ENCODE data around the gene FUCA1.
"Not testable (repeated sequence)": the region's sequence is repeated elsewhere in the genome, so short reads cannot be mapped to it uniquely, and the experiment has no call there.

FUCA1 gene

GRCh38 chr1:23895082-23895481, 27.0 kb upstream of the FUCA1 start:
- DNase-seq = no peak

DNA sequence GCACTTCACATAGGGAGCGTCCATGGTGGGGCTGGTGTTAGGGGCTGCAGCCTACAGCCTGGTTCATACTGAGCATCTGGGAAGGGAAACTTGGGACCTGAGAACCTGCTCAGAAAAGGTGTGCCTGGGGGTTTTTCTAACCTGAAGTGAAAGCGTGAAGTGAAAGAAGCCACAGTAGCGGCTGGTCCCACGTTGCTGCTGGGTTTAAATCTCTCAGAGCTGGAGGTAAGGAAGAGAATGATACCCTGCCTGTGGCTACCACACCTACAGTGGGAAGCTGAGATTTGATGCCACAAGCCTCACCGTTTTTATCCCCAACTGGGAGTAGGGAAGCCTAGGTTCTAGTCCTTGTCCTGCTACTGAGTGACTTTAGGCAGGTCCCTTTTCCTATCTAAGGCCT, 21.0 kb upstream of the FUCA1 start:
- DNase-seq = no peak

DNA sequence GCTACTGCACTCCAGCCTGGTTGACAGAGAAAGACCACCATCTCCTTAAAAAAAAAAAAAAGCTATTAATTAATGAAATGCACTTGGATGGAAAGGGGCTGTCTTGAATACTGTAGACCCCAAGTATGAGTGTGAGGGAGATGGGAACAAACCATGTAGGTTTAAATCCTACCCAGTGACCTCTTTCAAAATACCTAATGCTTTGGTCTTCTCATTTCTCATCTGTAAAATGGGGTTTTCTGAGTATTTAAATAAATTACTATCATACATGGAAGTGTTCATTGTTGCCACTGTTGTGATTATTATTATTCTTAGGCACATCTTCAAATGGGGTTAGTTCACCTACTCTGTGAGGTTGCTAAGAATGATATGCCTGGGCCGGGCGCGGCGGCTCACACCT, 17.1 kb upstream of the FUCA1 start:
- DNase-seq = no peak

DNA sequence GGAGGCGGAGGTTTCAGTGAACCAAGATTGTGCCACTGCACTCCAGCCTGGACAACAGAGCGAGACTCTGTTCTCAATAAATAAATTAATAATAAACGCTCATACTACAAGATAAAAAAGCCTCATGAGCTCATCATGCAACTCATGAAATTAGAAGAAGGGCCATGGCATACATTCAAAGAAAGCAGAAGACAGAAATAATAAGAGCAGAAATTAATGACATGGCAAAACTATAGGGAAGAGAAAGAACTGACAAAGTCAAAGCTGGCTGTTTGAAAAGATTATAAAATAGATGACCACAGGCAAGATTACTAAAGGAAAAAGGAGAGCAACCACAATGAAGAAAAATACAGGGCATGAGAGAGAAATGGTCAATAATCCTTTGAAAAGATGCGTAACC, 14.7 kb upstream of the FUCA1 start:
- DNase-seq = no peak

DNA sequence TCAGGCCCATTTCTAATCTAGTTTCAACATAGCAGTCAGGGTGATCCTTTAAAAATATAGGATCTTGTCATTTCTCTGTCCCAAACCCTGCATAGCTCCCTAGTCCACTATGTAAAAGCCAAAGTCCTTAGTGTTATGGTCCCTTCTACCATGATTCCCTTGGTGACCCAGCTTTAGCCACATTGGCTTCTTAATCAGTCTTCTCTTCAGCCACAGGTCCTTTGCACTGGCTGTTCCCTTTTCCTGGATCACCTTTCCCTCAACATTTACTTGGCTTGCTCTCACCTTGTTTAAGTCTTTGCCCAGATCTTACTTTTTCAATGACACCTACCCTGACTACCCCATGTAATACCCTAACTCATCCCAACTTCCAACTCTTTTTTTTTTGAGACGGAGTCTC, 11.7 kb upstream of the FUCA1 start:
- no peak for DNase-seq

- no peak for DNase-seq
These were observed 10.6 kb upstream of the FUCA1 start for GRCh38 chr1:23878668-23879067.

DNA sequence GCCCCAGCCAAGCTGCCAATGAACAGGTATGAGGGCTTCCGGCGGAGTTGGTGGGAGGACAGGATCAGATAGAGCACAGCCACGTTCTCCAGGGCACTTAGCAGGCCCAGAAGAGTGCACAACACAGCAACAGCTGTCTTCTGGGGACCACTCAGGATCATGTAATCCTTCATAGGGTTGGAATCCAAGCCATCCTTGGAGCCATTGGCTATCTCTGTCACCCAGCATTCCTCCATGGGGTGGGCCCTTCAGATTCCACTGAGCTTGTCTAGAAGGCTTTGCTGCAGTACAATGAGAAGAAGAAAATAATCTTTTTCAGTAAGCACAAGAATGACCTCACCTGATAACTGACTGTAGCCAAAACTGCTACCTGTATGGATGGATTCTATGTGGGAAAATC, 7.3 kb upstream of the FUCA1 start:
- DNase-seq = no peak

GRCh38 chr1:23872421-23872820, 4.3 kb upstream of the FUCA1 start:
- no peak for DNase-seq

DNA sequence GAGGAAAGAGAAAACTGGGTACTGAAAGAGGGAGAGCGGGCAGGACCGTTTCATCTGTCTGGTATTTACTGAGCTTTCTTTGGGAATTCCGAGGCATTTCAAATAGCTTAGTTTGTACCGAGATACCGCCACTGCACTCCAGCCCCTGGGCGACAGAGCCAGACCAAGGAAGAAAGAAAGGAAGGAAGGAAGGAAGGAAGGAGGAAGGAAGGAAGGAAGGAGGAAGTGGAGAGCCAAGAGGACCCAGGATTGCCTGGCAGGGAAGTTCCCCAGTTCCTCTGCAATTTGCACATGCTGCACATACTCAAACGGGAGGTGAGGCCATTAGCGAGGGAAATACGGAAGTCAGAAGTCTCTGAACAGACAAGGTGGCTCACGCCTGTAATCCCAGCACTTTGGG, 961 bp upstream of the FUCA1 start:
- DNase-seq = no peak

GRCh38 chr1:23868557-23869016, 497 bp upstream of the FUCA1 start:
- DNase-seq = no peak

DNA sequence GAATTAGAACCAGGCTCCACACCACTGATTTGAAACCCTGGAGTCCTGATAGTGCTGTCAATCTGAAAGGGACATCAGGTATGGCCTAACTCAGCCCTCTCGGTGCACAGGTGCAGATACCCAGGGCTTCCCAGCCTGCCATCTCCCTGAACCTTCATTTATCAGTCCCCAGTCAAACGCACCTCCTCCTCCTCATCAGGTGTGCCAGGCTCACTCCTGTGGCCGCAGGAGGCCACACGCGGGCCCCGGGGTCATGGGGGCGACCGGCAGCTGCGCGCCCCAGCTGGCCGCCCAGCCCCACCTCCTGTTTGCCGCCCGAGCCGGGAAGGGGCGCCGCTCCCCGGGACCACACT, 572 bp downstream of the FUCA1 start:
- no peak for DNase-seq

DNA sequence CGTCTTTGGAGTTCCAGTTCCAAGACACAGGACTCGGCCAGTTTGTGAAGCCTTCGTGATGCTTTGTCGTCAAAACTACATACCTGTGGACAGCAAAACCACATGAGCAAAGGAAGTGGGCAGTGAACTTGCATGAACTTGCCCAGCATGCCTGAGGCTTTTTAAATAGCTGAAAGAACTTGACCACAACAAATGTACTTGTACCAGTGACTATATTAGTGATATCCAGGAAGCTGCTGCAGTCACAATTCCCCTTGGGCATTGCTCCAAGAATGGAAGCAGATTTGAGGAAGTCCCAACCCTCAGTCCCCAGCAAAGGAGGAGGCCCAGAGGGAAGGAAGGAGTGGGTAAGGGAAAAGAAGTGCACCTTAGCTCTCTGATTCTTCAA, 2.6 kb downstream of the FUCA1 start:
- DNase-seq = no peak

- DNase-seq = no peak
These were observed 3.1 kb downstream of the FUCA1 start for GRCh38 chr1:23864801-23865542.

DNA sequence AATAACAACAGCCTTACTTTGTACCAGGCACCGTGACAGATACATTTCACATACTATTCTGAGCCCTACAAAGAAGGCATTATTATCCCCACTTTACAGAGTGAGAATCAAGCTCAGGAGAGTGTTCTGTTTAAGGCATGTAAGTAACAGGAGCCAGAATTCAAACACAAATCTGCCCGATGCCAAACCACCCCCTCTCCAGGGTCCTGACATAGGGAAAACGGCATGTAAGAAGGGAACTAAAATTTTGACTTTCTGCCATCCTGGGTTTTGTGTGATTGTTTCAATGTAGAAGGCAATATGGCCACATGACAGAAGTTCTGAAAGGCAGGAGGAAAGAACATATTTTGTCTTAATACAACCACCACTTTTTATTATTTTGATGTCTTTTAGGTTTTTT, 5.5 kb downstream of the FUCA1 start:
- no peak for DNase-seq

DNA sequence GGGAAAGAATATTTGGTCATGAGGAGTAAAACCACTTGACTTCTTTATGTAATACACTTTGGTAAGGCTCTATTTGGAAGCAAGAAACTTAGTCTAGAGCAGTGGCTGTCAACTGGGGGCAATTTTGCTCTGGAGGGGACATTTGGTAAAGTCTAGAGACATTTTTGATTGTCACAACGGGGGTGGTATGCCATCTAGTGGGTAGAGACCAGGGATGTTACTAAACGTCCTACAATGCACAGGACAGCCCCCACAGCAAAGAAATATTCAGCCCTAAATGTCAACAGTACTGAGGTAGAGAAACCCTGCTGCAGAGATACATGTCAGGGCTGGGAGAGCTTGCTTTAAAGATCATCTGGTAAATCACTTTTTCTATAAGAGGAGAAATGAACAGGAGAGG, 13.5 kb downstream of the FUCA1 start:
- no peak for DNase-seq

DNA sequence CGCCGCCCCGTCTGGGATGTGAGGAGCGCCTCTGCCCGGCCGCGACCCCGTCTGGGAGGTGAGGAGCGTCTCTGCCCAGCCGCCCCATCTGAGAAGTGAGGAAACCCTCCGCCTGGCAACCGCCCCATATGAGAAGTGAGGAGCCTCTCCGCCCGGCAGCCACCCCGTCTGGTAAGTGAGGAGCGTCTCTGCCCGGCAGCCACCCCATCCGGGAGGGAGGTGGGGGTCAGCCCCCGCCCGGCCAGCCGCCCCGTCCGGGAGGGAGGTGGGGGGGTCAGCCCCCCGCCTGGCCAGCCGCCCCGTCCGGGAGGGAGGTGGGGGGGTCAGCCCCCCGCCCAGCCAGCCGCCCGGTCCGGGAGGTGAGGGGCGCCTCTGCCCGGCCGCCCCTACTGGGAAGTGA, 15.0 kb downstream of the FUCA1 start:
- not testable (repeated sequence) for DNase-seq

GRCh38 chr1:23851406-23851805, 16.7 kb downstream of the FUCA1 start:
- DNase-seq = not testable (repeated sequence)

DNA sequence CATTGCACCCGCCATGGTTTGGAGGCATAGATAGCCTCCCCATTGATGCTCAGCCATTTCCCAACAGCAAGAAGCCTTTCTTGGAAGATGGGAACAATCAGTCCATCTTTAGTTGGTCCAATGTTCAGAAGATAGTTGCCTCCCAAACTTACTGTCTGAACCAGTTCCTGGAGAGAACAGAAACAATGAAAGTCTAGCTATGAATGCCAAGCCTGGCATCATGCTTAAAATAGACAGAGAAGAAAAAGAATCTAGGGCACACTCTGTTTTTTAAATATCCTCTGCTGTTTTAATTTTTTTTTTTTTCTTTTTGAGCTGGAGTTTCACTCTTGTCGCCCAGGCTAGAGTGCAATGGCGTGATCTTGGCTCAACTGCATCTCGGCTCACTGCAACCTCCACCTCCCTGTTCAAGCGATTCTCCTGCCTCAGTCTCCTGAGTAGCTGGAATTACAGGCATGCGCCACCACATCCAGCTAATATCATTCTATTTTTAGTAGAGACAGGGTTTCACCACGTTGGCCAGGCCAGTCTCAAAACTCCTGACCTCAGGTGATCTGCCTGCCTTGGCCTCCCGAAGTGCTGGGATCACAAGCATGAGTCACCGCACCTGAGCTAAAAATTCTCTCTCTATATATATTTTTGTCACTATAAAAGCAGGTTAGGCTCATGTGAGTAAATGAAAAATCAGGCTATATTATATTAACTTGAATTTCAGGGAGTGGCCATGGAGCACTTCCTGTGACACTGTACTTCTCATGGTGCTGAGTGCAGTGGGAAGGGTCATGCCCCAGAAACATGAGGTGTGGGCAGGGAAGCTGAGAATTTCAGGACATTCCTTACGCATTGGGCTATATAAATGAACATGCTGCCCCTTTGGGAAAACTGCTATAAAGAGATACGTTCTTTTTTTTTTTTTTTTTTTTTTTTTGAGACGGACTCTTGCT, 19.1 kb downstream of the FUCA1 start:
- DNase-seq = no peak

DNA sequence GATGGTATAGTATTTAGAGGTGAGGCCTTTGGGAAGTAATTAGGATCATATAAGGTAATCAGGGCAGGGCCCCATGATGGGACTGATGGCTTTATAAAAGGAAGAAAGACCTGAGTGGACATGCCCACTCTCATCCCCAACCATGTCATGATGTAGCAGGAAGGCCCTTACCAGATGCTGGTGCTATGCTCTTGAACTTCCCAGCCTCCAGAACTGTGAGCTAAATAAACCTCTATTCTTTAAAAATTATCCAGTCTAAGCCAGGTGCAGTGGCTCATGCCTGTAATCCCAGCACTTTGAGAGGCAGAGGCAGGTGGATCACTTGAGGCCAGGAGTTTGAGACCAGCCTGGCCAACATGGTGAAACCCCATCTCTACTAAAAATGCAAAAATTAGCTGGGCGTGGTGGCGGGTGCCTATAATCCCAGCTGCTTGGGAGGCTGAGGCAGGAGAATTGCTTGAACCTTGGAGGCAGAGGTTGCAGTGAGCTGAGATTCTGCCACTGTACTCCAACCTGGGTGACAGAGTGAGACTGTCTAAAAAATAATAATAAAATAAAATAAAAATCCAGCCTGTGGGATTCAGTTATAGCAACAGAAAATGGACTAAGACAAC, 20.5 kb downstream of the FUCA1 start:
- DNase-seq = not testable (repeated sequence)

GRCh38 chr1:23845163-23845562, 22.9 kb downstream of the FUCA1 start:
- DNase-seq = no peak

- no peak for DNase-seq
These were observed 24.4 kb downstream of the FUCA1 start for GRCh38 chr1:23843644-23844043.

GRCh38 chr1:23838401-23838866, 29.7 kb downstream of the FUCA1 start:
- DNase-seq = peak; percentile 16 to 74 (median 60)

GRCh38 chr1:23837908-23838307, 30.2 kb downstream of the FUCA1 start:
- no peak for DNase-seq

DNA sequence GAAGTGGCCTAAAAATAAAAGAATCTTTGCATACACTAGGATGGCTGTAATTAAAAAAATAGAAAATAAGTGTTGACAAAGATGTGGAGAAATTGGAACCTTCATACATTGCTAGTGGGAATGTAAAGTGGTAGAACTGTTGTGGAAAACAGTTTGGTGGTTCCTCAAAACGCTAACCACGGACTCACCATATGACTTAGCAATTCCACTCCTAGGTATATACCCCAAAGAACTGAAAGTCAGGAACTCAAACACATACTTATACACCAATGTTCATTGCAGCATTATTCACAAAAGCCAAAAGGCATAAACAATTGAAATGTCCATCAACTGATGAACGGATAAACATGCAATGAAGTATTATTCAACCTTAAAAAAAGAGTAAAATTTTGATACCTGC, 32.1 kb downstream of the FUCA1 start:
- no peak for DNase-seq
